T47D (cell line): ENCODE data around the gene NCAPD3.
"Not testable (repeated sequence)": the region's sequence is repeated elsewhere in the genome, so short reads cannot be mapped to it uniquely, and the experiment has no call there.

Experiments
- DNase-seq, 2 experiments: peaks; one replicate each; pipeline versions ENCODE4 v3.0.0 to v3.0.0-alpha.2; 2011 to 2012; ENCODE audit warnings: low read depth in 1 of 2, low spot score in 1 of 2
- JUND ChIP-seq: IDR thresholded peaks from 2 replicates; pipeline ENCODE4 v1.6.1; 2012; ENCODE audit warnings: low read depth
- in situ Hi-C: cut with HindIII; loops from 2 replicates; pipeline ENCODE4 v1.10.0; 2016; ENCODE audit warnings: low sequenced_read_pairs, low pct_unique_long_range_greater_than_20kb

Gene NCAPD3

GRCh38 chr11:134120143-134120850 is 103.5 kb downstream of the NCAPD3 start:
- in situ Hi-C loops = no loop called here
- DNase-seq = peak; percentile 42 to 47
- TF ChIP-seq JUND = no peak

- no peak for TF ChIP-seq JUND
- DNase-seq = no peak
- in situ Hi-C loops = no loop called here
Measured at GRCh38 chr11:134119094-134119493, 104.7 kb downstream of the NCAPD3 start.

GRCh38 chr11:134118006-134118405 is 105.8 kb downstream of the NCAPD3 start:
- no peak for TF ChIP-seq JUND
- in situ Hi-C loops = no loop called here
- DNase-seq = no peak

GRCh38 chr11:134116210-134116609 is 107.6 kb downstream of the NCAPD3 start:
- no peak for TF ChIP-seq JUND
- no peak for DNase-seq
- in situ Hi-C loops = no loop called here

GRCh38 chr11:134113787-134114186 is 110.0 kb downstream of the NCAPD3 start:
- in situ Hi-C loops, DNase-seq: not testable (repeated sequence)

- TF ChIP-seq JUND = no peak
- in situ Hi-C loops = no loop called here
Measured at GRCh38 chr11:134110252-134110815, 113.4 kb downstream of the NCAPD3 start.

More at GRCh38 chr11:134110252-134110815, 113.4 kb downstream of the NCAPD3 start:
- DNase-seq = no peak
